LoVo (cell line): Measurements from ENCODE around the gene PDYN.

Experiments used
- DNase-seq: peaks from one replicate; pipeline ENCODE4 v3.0.0-alpha.2; 2016; ENCODE audit warnings: low spot score

PDYN gene

DNA sequence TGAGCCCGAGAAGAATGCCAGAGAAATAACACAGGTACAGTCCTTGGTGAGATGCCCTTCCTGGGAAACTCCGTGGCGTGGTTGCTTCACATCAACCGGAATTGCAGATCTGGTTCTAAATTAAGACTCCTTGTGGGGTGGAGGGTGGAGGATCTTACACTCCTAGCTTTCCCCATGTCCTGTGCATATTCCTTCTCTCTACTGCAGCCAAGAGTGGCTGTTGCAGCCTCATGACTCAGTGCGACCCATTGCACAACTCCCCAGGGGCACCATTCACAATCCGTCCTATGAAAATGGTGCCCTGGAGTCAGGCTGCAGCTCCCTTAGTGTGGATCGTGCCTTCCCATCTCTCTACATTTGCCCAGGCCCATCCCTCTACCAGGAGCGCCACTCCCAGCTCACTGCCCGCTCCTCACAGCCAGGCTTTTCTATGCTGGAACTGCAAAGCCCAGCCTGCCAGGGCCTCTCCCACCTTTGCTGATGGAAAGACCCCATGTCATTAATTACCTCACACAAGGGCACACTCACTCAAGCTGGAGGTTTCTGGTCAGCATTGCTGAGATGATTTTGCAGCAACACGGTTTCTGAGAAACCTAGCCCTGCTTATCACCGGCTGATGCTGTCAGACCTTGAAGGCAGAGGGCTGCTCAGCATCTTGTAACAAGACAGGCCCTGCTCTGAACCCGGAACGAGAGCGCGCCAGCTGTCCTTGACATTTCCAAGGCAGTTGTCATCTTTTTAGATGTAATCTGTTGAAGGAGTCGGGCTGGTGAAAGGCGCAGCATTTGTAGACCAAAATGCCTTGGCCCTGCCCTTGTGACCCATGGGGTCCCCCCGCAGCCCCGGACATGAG is 58.9 kb downstream of the PDYN start:
- no peak for DNase-seq

DNA sequence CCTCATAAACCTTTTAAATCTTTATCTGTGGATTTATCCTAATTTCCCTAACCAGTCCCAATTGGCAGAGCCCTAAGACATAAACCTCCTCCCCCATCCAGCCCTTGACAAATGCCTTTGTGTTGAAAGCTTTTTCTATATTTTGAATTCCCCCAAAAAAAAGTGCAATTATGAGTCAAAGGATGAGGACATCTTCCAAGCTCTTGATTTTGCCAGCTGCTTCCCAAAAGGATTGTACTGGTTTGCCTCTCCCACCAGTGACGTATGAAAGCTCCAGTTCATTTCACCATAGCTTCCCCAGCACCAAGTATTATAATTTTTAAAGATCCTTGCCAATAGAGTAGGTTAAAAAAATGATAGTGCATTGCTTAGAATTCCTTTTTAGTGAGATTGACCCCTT is 59.7 kb downstream of the PDYN start:
- DNase-seq = no peak

- no peak for DNase-seq
Observed at GRCh38 chr20:1933465-1933870, 60.4 kb downstream of the PDYN start.

DNA sequence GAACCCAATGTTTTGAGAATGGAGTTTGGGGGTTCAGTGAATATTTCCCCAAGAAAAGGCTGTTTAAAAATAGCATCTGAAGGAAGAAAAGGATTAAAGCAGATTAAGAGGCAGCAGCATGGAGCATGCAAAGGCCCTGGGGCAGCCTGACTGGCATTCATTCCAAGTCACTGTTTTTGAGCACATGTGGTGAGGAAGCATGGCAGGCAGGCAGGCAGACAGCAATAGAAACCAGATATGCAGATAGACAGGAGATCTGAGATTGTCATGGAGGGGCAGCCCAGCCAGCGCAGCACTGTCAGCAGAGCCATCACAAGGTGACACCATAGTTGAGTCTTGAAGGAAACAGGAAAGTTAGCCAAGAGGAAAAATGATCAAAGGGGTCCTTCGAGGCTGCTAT is 60.9 kb downstream of the PDYN start:
- no peak for DNase-seq

- no peak for DNase-seq
Observed at GRCh38 chr20:1931830-1932229, 62.0 kb downstream of the PDYN start.

DNA sequence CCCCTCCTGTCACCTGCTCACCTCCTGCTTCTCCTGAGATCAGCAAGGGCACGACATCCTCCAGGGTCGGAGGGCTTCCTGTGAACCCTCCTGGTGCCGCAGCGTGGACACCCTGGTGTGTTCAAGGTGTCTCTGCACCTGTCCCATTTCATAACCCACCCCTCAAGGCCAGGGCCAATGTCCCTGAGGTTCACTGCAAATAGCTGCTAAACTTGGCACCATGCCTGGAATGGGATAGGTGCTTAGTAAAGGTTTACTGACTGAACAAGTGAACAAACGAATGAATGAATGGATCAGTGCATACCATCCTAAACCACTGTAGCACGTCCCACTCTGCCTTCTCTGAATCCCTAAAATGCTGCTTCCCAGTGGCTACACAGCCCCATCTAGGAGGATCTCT is 63.7 kb downstream of the PDYN start:
- DNase-seq = no peak

- no peak for DNase-seq
Observed at GRCh38 chr20:1929460-1929859, 64.4 kb downstream of the PDYN start.

- no peak for DNase-seq
Observed at GRCh38 chr20:1928782-1929181, 65.1 kb downstream of the PDYN start.
